ENCODE results near the gene TMEM62. TPM values are rescaled to one million over a fixed set of nuclear protein-coding genes. Genes with fewer than 3 reads are reported as not detected.
A peak's percentile ranks its signal among the peaks of the same experiment; 100 is the strongest.

The TMEM62 gene
- total RNA-seq, 4 donors from 2014 or later: 37.1 to 50.0 (median 42.6) TPM

DNA sequence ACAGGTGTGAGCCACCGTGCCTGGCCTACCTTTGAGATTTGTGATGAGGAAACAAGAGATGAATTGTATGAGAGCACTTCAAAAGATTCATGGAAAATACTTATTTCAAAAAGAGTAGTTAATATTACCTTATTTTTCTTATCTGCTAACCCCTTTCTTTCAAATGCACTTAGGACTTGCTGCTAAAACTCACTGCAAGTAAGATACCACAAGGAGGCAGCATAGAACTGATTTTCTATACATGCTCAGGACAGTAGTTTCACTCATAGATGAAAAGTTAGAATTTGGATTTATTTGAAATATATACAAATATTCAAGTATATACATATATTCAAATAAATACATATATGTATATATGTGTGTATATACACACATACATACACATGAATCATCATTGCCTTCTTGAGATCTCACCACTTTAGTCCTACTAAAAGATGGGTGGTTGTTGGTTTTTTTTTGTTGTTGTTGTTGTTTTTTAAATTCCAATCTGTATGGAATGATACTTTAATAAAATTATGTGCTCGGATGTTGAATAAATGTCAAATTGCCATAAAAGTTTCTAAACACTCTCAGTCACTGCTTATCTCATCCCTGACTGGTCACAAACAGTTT, 54.3 kb downstream of the TMEM62 start:
- DNase-seq: no peak
- Histone ChIP-seq H3K27me3 (no peaks in the 10 kb centered on the region), H3K4me1 (peaks cover 0 to 8% of the 10 kb centered on the region in 2 donors), H3K36me3 (peaks cover 24 to 36% of the 10 kb centered on the region in 2 donors), H3K9me3 (no peaks in the 10 kb centered on the region), H3K27ac (no peak overlapping the region), H3K4me3 (replicated peaks in 1 of 3) (no peak overlapping the region)
- intact Hi-C loops (cut with DNase I): loop anchor here (10.0 kb wide), 1 partner anchor 53 kb away; the partner anchor contains the start of gene TMEM62
- TF ChIP-seq POLR2A (IDR thresholded peaks at IDR 0.05): no peak
- TF ChIP-seq, protein P1, sequence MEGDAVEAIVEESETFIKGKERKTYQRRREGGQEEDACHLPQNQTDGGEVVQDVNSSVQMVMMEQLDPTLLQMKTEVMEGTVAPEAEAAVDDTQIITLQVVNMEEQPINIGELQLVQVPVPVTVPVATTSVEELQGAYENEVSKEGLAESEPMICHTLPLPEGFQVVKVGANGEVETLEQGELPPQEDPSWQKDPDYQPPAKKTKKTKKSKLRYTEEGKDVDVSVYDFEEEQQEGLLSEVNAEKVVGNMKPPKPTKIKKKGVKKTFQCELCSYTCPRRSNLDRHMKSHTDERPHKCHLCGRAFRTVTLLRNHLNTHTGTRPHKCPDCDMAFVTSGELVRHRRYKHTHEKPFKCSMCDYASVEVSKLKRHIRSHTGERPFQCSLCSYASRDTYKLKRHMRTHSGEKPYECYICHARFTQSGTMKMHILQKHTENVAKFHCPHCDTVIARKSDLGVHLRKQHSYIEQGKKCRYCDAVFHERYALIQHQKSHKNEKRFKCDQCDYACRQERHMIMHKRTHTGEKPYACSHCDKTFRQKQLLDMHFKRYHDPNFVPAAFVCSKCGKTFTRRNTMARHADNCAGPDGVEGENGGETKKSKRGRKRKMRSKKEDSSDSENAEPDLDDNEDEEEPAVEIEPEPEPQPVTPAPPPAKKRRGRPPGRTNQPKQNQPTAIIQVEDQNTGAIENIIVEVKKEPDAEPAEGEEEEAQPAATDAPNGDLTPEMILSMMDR (IDR thresholded peaks at IDR 0.05): peak in 4 of 6 experiments; percentile 38 to 59 (median 52)
- WGBS, 2 donors: 71 to 77% methylated on average over 2 of the region's 2 CpGs

DNA sequence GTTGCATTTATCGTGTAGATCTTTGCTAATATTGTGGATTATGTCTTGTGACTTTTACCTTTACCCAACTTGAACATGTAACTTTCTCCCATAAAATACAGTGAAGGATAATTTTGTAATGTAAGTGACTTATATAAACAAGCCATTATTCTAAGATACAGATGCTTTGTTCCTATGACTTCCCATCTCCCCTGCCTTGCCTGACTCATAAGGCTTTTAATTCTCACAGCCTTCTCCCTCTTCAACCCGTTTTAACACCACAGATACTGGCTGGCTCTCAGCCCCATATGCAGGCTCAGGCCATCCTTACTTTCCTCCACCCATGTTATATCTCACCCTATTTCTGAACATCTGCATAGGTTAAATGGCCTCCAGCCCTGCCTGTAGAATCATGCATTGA, 55.9 kb downstream of the TMEM62 start:
- Histone ChIP-seq H3K27me3 (no peaks in the 10 kb centered on the region), H3K9me3 (no peaks in the 10 kb centered on the region), H3K4me1 (peaks cover 0 to 8% of the 10 kb centered on the region in 2 donors), H3K27ac (no peak overlapping the region), H3K36me3 (peaks cover 38 to 48% of the 10 kb centered on the region in 2 donors), H3K4me3 (replicated peaks in 1 of 3) (no peak overlapping the region)
- no peak for DNase-seq
- WGBS, 2 donors: 86 to 95% methylated on average over 2 of the region's 2 CpGs
- TF ChIP-seq POLR2A (IDR thresholded peaks at IDR 0.05): no peak
- TF ChIP-seq, protein P1 (IDR thresholded peaks at IDR 0.05): no peak
- intact Hi-C loops (cut with DNase I): loop anchor here (10.0 kb wide), 1 partner anchor 54 kb away; the partner anchor contains the start of gene TMEM62

DNA sequence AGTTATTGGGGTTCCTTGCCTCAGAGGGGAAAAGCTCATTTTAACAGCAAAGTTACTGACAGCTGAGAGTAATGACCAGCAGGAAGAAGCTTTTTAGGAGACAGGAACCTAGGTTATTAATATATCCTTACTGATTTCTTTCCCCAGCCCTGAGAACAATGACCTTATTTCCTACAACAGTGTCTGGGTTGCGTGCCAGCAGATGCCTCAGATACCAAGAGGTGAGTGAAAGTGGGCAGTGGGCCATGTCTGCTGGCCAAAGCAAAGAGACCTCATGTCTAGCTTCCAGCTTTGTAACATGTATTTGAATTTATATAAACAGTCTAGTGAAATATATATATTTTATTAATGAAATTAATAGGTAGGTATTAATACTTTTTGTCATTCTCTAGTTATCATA, 56.8 kb downstream of the TMEM62 start:
- Histone ChIP-seq H3K27ac (peak overlapping the region in 1 of 3 donors; percentile 25), H3K27me3 (no peaks in the 10 kb centered on the region), H3K4me3 (replicated peaks in 1 of 3) (no peak overlapping the region), H3K9me3 (no peaks in the 10 kb centered on the region), H3K4me1 (peaks cover 0 to 8% of the 10 kb centered on the region in 2 donors), H3K36me3 (peaks cover 46 to 56% of the 10 kb centered on the region in 2 donors)
- intact Hi-C loops (cut with DNase I): no loop called here
- peak; percentile 56 to 74 for DNase-seq
- WGBS, 2 donors: 56 to 69% methylated on average over 1 of the region's 1 CpG
- TF ChIP-seq, protein P1 (IDR thresholded peaks at IDR 0.05): no peak
- TF ChIP-seq POLR2A (IDR thresholded peaks at IDR 0.05): no peak

DNA sequence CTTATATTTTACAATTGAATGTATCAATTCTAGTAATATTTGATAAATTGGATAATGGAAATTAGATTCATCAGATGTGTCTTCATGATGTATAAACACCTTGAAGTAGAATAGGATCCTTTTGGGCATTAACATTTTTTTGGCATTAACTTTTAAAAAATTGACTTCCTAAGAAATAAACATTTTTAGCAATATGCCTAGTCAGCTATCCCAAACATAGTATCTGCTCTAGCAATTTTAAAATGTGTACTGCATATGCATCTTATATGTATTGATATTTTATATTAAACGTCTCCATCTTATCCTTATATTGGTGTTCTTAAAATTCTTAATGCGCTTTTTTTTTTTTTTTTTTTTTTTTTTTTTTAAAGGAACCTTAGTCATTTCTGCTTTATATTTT, 60.3 kb downstream of the TMEM62 start:
- 92 to 99% methylated on average over 2 of the region's 2 CpGs for WGBS, 2 donors
- H3K9me3 ChIP-seq: no peaks in the 10 kb centered on the region
- intact Hi-C loops (cut with DNase I): no loop called here
- H3K4me1 ChIP-seq: no peaks in the 10 kb centered on the region
- DNase-seq: no peak
- H3K4me3 ChIP-seq (replicated peaks in 1 of 3): no peak overlapping the region
- H3K27me3 ChIP-seq: no peaks in the 10 kb centered on the region
- TF ChIP-seq POLR2A (IDR thresholded peaks at IDR 0.05): no peak
- TF ChIP-seq, protein P1 (IDR thresholded peaks at IDR 0.05): no peak
- peaks cover 63 to 66% of the 10 kb centered on the region in 2 donors for H3K36me3 ChIP-seq
- H3K27ac ChIP-seq: no peak overlapping the region

DNA sequence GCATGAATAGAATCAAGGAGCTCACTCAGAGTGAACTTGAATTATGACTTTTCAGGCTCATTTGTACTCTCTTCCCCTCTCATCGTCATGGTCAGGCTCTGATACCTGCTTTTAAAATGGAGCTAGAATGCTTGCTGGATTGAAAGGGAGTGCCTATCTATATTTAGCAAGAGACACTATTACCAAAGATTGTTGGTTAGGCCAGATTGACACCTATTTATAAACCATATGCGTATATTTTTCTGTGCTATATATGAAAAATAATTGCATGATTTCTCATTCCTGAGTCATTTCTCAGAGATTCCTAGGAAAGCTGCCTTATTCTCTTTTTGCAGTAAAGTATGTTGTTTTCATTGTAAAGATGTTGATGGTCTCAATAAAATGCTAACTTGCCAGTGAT, 61.4 kb downstream of the TMEM62 start:
- no peak for DNase-seq
- intact Hi-C loops (cut with DNase I): no loop called here
- Histone ChIP-seq H3K9me3 (no peaks in the 10 kb centered on the region), H3K4me3 (replicated peaks in 1 of 3) (no peak overlapping the region), H3K27ac (no peak overlapping the region), H3K4me1 (no peaks in the 10 kb centered on the region), H3K36me3 (peaks cover 55 to 60% of the 10 kb centered on the region in 2 donors), H3K27me3 (no peaks in the 10 kb centered on the region)
- WGBS, 2 donors: 92% methylated on average over 2 of the region's 2 CpGs
- TF ChIP-seq, protein P1 (IDR thresholded peaks at IDR 0.05): no peak
- no peak for TF ChIP-seq POLR2A (IDR thresholded peaks at IDR 0.05)
